HepG2 (cell line): ENCODE results near the gene DNAJB12. TPM values are rescaled to one million over a fixed set of nuclear protein-coding genes. Genes with fewer than 3 reads are reported as not detected.

Experiments
- BCL6 ChIP-seq: IDR thresholded peaks from 2 replicates; pipeline ENCODE4 v1.6.1; 2016; ENCODE audit warnings: missing genetic modification reagents, missing compliant biosample characterization
- CENPBD1 ChIP-seq: sonication (generic); formaldehyde crosslinking; IDR thresholded peaks from 2 replicates; pipeline ENCODE4 v1.8.0; 2022; ENCODE audit warnings: missing genetic modification reagents, low read depth, mild to moderate bottlenecking, borderline replicate concordance
- HNRNPL ChIP-seq: fragments of 200-400 bp; formaldehyde crosslinking; IDR thresholded peaks from 2 replicates; pipeline ENCODE4 v1.6.1; 2017; ENCODE audit warnings: mild to moderate bottlenecking, low read depth, low read length
- JDP2 ChIP-seq: sonication (generic); formaldehyde crosslinking; IDR thresholded peaks from 2 replicates; pipeline ENCODE4 v1.8.1; 2022; ENCODE audit warnings: missing genetic modification reagents, borderline replicate concordance
- KDM5A ChIP-seq: fragments of 200-600 bp; sonication (generic); IDR thresholded peaks from 2 replicates; pipeline ENCODE4 v1.7.0; 2018; ENCODE audit warnings: antibody characterized with exemption, mild to moderate bottlenecking, low read length, borderline replicate concordance
- MIER3 ChIP-seq: IDR thresholded peaks from 2 replicates; pipeline ENCODE4 v1.6.1; 2016; ENCODE audit warnings: missing compliant biosample characterization, borderline replicate concordance
- MTF1 ChIP-seq: sonication (generic); formaldehyde crosslinking; IDR thresholded peaks from 2 replicates; pipeline ENCODE4 v1.5.0; 2020; ENCODE audit warnings: missing genetic modification reagents
- NFKBIZ ChIP-seq: IDR thresholded peaks from 2 replicates; pipeline ENCODE4 v1.6.1; 2018; ENCODE audit warnings: missing genetic modification reagents, missing compliant biosample characterization
- REPIN1 ChIP-seq: sonication (generic); formaldehyde crosslinking; IDR thresholded peaks from 2 replicates; pipeline ENCODE4 v1.8.0; 2022; ENCODE audit warnings: missing genetic modification reagents, low read depth, mild to moderate bottlenecking, borderline replicate concordance
- SP5 ChIP-seq: IDR thresholded peaks from 2 replicates; pipeline ENCODE4 v1.6.1; 2016; ENCODE audit warnings: low read depth, borderline replicate concordance
- ZBTB3 ChIP-seq: sonication (generic); formaldehyde crosslinking; IDR thresholded peaks from 2 replicates; pipeline ENCODE4 v1.4.0; 2020; ENCODE audit warnings: low read depth, mild to moderate bottlenecking, moderate library complexity, missing genetic modification reagents, borderline replicate concordance
- ZBTB8A ChIP-seq: sonication (generic); formaldehyde crosslinking; IDR thresholded peaks from 2 replicates; pipeline ENCODE4 v1.4.0; 2020; ENCODE audit warnings: mild to moderate bottlenecking, low read depth, missing genetic modification reagents, borderline replicate concordance
- ZFYVE20 ChIP-seq: sonication (generic); formaldehyde crosslinking; IDR thresholded peaks from 2 replicates; pipeline ENCODE4 v1.8.0; 2023; ENCODE audit warnings: low read depth, mild to moderate bottlenecking, moderate library complexity, missing genetic modification reagents, borderline replicate concordance
- ZNF143 ChIP-seq: sonication (generic); formaldehyde crosslinking; IDR thresholded peaks from 2 replicates; pipeline ENCODE4 v1.4.0; 2020; ENCODE audit warnings: missing genetic modification reagents
- ZNF343 ChIP-seq: sonication (generic); formaldehyde crosslinking; IDR thresholded peaks from 2 replicates; pipeline ENCODE4 v1.4.0; 2020; ENCODE audit warnings: mild to moderate bottlenecking, missing genetic modification reagents
- ZNF367 ChIP-seq: sonication (generic); formaldehyde crosslinking; IDR thresholded peaks from 2 replicates; pipeline ENCODE4 v1.4.0; 2020; ENCODE audit warnings: missing genetic modification reagents, borderline replicate concordance
- ZNF687 ChIP-seq: sonication (generic); formaldehyde crosslinking; IDR thresholded peaks from 2 replicates; pipeline ENCODE4 v1.5.1; 2020; ENCODE audit warnings: mild to moderate bottlenecking, missing genetic modification reagents, moderate library complexity
- ZNF709 ChIP-seq: sonication (generic); formaldehyde crosslinking; IDR thresholded peaks from 2 replicates; pipeline ENCODE4 v1.5.0; 2020; ENCODE audit warnings: mild to moderate bottlenecking, missing genetic modification reagents
- polyA plus RNA-seq, 8 experiments: library from polyadenylated mRNA; depleted of rRNA in 3 of 8; stranded (reverse) in 7 of 8; unstranded in 1 of 8; fragments of >200 nt; fragmentation: Illumina TruSeq in 4 of 8; extraction: Trizol in 4 of 8; gene quantifications; 2 replicates each; pipeline versions ENCODE4 v1.2.1 to v1.2.3, GENCODE V29; 2011 to 2016; ENCODE audit warnings: low read depth in 4 of 8, missing spikeins in 1 of 8, mixed read lengths in 1 of 8; ENCODE audit not compliant: insufficient read depth in 1 of 8
- total RNA-seq, 5 experiments: library from RNA; depleted of rRNA; stranded (reverse); fragments of >200 nt; fragmentation: Illumina TruSeq; extraction: Trizol; gene quantifications; 2 replicates each; pipeline ENCODE4 v1.2.3, GENCODE V29; 2016; ENCODE audit warnings: low read depth in 1 of 5
- TF ChIP-seq, protein P1 (sequence below): sonication (generic); formaldehyde crosslinking; IDR thresholded peaks from 2 replicates; pipeline ENCODE4 v1.5.0; 2020; ENCODE audit warnings: mild to moderate bottlenecking, missing genetic modification reagents
- TF ChIP-seq, protein P2 (sequence below): sonication (generic); formaldehyde crosslinking; IDR thresholded peaks from 2 replicates; pipeline ENCODE4 v1.8.0; 2022; ENCODE audit warnings: mild to moderate bottlenecking, missing genetic modification reagents

Gene DNAJB12
- total and polyA plus RNA-seq, 2 of the 13 experiments (the other 11 are each of a cell fraction or from before 2014, with no cell fraction given), result 10.8 to 18.2 TPM

- TF ChIP-seq ZNF687 (CRISPR knock-in tag) (peak; percentile 67), JDP2 (no peak), SP5 (CRISPR knock-in tag) (no peak), HNRNPL (no peak), ZBTB8A (CRISPR knock-in tag) (no peak), MIER3 (CRISPR knock-in tag) (no peak), MTF1 (CRISPR knock-in tag) (no peak), ZNF709 (CRISPR knock-in tag) (peak; percentile 69; the same call in 1 of the 2 replicates), ZNF143 (peak; percentile 65; the same call in 1 of the 2 replicates), BCL6 (CRISPR knock-in tag) (no peak), ZNF343 (no peak), ZNF367 (CRISPR knock-in tag) (no peak), REPIN1 (no peak), KDM5A (no peak), ZBTB3 (CRISPR knock-in tag) (no peak), CENPBD1 (CRISPR knock-in tag) (no peak), NFKBIZ (CRISPR knock-in tag) (no peak; the same call in 1 of the 2 replicates), ZFYVE20 (CRISPR knock-in tag) (no peak)
- TF ChIP-seq, protein P1, sequence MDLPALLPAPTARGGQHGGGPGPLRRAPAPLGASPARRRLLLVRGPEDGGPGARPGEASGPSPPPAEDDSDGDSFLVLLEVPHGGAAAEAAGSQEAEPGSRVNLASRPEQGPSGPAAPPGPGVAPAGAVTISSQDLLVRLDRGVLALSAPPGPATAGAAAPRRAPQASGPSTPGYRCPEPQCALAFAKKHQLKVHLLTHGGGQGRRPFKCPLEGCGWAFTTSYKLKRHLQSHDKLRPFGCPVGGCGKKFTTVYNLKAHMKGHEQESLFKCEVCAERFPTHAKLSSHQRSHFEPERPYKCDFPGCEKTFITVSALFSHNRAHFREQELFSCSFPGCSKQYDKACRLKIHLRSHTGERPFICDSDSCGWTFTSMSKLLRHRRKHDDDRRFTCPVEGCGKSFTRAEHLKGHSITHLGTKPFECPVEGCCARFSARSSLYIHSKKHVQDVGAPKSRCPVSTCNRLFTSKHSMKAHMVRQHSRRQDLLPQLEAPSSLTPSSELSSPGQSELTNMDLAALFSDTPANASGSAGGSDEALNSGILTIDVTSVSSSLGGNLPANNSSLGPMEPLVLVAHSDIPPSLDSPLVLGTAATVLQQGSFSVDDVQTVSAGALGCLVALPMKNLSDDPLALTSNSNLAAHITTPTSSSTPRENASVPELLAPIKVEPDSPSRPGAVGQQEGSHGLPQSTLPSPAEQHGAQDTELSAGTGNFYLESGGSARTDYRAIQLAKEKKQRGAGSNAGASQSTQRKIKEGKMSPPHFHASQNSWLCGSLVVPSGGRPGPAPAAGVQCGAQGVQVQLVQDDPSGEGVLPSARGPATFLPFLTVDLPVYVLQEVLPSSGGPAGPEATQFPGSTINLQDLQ (CRISPR knock-in tag), result 0 out of 2 replicates have a peak, but pooled peaks have one; percentile 14
- TF ChIP-seq, protein P2, sequence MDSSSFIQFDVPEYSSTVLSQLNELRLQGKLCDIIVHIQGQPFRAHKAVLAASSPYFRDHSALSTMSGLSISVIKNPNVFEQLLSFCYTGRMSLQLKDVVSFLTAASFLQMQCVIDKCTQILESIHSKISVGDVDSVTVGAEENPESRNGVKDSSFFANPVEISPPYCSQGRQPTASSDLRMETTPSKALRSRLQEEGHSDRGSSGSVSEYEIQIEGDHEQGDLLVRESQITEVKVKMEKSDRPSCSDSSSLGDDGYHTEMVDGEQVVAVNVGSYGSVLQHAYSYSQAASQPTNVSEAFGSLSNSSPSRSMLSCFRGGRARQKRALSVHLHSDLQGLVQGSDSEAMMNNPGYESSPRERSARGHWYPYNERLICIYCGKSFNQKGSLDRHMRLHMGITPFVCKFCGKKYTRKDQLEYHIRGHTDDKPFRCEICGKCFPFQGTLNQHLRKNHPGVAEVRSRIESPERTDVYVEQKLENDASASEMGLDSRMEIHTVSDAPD (CRISPR knock-in tag), result no peak
Measured at GRCh38 chr10:72335394-72336258, 19.1 kb downstream of the DNAJB12 start (continued).
